Measurements from ENCODE around the gene CA10.

DNA sequence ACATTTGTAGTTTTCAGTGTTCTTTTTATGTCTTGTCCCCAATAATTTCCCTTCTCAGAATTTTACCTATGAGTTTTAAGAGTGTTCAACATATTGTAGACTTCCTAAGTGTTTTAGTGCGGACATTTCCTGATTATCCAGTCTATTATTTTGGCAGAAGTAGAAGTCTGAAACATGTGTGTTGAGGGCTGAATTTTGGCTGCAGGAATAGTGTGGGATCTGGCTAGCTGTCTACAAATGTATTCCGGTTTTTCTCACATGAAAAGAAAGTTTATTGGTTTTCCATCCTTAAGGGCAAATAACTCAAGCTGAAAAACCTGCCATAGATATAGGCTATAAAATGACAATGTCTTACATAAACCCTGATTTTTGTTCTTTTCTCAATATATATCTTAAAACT, 33.0 kb upstream of the CA10 start:
- TF ChIP-seq EP300 (IDR thresholded peaks at IDR 0.05) (no peak), POLR2AphosphoS5 (IDR thresholded peaks at IDR 0.05) (no peak), POLR2A (IDR thresholded peaks at IDR 0.05) (no peak)
- TF ChIP-seq, protein P1, sequence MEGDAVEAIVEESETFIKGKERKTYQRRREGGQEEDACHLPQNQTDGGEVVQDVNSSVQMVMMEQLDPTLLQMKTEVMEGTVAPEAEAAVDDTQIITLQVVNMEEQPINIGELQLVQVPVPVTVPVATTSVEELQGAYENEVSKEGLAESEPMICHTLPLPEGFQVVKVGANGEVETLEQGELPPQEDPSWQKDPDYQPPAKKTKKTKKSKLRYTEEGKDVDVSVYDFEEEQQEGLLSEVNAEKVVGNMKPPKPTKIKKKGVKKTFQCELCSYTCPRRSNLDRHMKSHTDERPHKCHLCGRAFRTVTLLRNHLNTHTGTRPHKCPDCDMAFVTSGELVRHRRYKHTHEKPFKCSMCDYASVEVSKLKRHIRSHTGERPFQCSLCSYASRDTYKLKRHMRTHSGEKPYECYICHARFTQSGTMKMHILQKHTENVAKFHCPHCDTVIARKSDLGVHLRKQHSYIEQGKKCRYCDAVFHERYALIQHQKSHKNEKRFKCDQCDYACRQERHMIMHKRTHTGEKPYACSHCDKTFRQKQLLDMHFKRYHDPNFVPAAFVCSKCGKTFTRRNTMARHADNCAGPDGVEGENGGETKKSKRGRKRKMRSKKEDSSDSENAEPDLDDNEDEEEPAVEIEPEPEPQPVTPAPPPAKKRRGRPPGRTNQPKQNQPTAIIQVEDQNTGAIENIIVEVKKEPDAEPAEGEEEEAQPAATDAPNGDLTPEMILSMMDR (IDR thresholded peaks at IDR 0.05) = no peak

All from gastroesophageal sphincter (tissue), 3 donors.